ENCODE measurements around the gene IP6K3.

IP6K3 gene

DNA sequence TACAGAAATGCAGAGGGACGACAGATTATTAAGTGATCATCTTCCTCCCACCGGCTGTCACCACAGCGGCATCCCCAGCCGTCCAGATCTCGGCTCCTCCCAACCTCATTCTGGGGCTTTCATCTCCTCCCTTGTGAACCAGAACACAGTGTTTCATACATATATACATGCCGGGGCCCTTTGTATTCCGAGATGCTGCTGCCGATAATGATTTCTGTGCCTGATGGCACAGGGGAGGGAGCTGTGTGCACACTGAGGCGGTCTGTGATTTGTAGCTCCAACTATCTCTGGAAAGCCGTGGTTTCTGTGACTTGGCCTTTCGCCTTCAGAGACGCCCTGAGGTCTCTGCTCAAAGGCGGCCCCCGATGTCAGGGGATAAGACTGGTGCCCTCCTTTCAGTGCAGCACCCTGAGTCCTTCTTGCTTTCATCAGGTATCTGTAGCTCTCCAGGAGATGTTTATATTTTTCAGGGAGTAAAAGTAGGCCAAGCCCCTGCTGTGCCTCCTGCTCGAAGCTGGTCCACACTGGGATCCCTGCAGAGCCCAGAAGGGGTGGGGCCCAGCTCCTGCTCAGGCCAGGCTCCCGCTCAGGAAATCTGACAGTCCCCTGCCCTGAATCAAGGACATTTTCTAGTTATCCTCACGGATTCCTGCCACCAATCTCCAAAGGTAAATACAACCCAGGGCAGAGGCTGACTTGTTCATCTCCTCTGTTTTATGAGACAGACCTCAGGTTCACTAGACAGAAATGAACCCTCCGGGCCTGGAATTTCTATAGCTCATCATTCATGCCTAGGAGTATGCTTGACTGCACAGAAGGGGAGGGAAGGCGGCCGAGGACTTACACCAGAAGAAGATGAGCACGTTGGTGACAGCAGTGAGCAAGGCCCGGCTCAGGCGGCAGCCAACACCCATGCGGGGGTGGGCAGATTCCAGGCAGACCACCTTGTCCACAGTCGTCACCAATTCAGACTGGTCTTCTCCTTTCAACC lies 31.0 kb upstream of the IP6K3 start:
- DNase-seq, result no peak

DNA sequence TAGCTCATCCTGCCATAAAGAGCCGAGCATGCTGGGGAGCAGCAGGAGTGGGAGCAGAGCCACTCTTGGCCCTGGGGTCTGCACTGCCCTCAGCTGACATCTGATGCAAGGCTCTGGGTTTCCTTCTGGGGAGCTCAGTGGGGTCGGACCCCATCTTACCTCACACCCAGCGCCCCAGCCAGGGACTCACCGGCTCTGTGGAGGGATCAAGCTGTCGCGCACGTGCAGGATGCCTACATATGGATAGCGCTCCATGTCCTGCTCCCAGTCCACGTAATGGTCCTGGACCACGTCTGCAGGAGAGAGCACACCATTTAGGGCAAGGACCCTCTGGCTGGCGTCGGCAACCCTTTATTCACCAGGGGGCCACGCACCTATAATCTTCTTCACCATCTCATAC lies 30.1 kb upstream of the IP6K3 start:
- no peak for DNase-seq

DNA sequence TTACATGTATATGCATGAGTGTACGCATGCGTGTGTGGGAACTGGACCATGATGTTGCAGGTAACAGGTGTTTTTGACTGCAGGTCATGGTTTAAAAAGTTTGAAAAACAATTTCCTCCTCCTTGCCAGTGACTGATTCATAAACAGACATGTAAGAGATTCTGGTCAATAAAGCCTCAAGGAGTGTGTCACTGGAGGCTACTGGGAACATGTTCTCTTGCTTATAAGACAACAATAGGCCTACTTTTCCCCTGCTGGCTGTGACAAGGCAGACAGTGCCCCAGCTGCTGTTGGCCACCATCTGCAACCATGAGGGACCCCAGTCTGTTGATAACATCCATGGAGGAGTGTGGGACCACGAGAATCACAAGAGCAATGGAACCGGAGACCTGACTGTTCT lies 29.5 kb upstream of the IP6K3 start:
- DNase-seq, result no peak

- no peak for DNase-seq
Observed at GRCh38 chr6:33774774-33775173, 28.1 kb upstream of the IP6K3 start.

DNA sequence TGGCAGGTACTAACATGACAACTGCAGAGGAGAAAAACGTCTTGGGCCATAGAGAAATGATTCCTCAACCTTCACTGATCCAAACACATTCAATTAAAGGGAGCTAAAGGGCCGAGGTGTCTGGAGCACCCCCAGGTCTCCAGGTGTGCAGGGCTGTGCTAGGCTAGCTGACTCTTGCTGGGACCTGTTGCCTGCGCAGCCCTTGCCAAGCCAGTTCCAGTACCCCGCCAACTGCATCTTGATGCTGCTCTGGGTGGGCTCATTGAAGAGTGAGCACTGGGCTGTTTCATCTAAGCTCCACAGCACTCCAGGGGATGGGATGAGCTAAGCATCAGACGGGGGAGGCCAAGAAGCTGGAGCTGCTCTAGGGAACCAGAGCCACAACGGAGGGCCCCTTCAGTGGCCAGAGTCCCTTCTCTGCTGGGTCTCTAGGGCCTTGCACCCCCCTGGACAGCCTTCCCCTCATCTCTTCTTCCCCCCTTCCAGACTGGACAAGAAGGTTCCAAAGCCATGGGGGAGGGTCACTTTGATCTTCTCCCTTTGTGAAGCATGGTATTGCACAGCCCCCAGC lies 26.3 kb upstream of the IP6K3 start:
- no peak for DNase-seq

- no peak for DNase-seq
Observed at GRCh38 chr6:33772082-33772830, 25.6 kb upstream of the IP6K3 start.

DNA sequence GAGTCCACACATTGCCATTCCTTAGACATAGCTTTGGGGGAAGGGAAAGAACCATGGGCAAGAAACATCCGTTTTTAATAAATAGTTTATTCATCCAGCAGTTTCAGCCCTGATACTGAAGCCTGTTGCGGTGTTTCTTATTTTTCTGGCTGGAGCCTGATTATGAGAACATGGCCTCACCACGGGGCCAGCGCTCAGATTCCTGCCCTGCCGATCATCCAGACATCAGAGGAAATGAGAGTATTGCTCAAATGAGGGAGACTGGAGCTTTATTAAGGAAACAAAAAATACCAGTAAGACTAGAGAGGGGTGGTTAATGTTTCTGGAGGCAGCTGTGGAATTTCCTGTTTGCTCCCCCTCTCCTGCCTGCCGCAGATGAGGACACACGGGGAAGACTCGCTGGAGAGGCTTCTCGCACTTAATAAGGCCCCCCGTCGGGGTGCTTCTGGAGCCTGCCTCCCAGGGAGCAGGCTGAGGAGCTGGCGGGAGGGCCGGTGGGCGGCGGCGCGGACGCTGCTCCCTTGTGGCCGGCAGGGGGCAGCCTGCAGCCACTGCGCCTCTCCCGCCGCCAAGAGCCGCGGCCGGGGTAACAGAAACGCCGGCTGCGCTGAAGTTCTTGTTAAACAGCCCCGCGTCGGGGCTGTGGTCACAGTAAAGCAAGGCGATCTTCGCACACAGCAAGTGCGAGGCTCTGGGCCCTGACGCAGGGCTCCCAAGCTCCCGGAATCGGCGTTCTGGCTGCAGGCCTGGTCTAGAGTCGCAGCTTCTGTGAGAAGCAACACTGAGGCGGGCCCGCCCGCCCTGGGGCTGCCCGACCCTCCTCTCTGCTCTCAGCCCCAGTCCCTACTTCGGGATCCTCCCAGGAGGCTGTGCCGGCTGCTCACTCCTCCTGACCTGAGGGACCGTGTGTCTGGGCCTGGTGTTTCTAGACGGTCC lies 24.7 kb upstream of the IP6K3 start:
- peak; percentile 59 for DNase-seq

- DNase-seq, result no peak
Observed at GRCh38 chr6:33770833-33771145, 24.1 kb upstream of the IP6K3 start.

DNA sequence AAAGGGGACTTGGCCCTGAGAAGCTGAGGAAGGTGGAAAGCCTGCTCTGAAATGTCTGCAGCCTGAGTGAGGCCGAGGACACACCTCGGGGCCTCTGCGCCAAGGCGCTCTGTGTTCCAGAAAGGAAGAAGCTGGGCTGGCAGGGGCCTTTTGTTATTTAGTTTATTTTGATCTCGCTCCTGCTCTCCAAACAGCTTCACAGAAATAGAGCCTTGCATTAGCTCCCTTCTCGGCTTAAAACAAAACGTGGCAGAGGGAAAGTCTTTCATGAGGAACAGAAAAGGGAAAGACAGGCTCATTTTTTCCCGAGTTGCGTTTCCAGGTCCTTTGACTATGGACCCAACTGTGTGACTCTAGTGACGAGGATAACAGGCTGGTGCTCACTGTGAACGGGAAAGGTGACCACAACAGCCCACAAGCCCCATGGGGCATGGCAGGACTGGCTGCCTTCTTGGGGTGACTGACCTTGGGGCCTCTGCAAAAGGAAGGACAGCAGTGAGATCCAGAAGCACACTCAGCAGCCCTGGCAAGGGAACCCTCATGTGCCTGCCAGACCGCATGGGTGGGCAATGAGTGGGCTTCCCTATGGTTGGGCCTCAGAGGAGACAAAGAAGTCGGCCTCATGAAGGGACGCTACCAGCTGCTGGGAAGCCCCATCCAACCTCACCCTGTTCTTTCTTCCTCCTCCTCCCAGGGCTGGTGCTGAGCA lies 23.6 kb upstream of the IP6K3 start:
- DNase-seq, result no peak

DNA sequence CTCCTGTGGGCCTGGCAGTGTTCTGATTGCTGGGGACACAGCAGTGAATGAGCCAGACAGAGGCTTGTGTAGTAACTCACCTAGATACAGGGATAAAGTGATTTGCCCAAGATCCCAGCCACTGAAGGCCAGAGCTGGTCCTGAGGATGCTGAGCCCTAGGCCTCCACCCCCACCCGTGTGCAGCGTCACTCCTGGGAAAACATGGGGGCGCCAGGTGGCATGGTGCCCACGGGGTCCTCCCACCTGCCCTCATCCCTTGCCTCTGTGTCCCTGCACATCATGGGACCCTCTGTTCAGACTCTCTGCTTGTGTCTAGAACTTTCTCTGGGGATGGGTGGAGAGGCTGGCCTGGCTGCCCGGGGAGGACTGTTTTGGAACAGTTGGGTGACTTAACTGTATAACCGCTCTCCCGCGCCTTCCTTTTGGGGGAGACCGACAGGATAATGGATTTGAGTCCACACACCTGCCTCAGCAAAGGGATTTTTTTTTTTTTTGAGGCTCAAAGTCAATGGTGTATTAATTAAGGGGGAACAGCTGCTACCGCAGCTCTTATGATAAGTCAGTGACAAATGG lies 22.6 kb upstream of the IP6K3 start:
- no peak for DNase-seq

- DNase-seq, result peak; percentile 68
Observed at GRCh38 chr6:33768644-33769120, 22.0 kb upstream of the IP6K3 start.

GRCh38 chr6:33766921-33767907 lies 20.5 kb upstream of the IP6K3 start:
- DNase-seq, result no peak

GRCh38 chr6:33765368-33765767 lies 18.7 kb upstream of the IP6K3 start:
- DNase-seq, result no peak

DNA sequence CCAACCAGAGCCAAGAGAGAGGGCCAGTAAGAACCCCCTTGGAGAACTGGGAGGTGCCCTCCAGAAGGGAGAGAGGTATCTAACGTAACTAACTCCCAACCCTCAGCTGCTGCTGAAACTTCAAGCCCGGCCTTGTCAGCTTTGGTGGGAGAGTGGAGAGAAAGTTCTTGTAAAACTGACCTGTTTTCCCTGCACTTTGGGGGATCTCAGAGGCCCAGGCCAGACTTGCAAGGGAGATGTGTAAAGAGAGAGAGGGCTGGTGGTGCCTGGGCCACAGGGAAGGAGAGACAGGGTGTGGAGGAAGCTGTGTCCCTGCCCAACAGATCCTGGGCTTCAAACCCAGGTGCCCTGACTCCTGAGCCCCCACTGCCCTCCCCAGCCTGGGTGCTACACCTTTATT lies 17.3 kb upstream of the IP6K3 start:
- DNase-seq, result no peak

GRCh38 chr6:33763483-33763882 lies 16.8 kb upstream of the IP6K3 start:
- DNase-seq, result no peak

DNA sequence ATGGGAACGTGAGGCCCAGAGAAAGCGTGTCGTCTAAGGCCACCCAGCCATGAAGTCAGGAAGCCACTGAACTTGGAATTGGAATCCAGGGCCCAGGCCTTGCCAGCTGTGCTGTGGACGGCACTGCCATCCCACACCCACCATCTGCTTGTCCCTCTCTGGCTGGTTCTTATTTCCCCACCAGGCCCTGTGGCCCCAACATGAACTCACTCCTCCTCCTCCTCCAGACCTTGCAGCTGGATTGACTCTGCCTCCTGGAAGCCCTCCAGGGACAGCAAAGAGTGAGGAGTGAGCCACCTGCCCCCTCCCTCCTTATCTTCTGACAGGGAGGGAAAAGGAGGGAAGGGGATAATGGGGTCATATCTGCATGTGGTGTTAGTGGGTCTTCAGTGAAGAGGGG lies 16.0 kb upstream of the IP6K3 start:
- no peak for DNase-seq

DNA sequence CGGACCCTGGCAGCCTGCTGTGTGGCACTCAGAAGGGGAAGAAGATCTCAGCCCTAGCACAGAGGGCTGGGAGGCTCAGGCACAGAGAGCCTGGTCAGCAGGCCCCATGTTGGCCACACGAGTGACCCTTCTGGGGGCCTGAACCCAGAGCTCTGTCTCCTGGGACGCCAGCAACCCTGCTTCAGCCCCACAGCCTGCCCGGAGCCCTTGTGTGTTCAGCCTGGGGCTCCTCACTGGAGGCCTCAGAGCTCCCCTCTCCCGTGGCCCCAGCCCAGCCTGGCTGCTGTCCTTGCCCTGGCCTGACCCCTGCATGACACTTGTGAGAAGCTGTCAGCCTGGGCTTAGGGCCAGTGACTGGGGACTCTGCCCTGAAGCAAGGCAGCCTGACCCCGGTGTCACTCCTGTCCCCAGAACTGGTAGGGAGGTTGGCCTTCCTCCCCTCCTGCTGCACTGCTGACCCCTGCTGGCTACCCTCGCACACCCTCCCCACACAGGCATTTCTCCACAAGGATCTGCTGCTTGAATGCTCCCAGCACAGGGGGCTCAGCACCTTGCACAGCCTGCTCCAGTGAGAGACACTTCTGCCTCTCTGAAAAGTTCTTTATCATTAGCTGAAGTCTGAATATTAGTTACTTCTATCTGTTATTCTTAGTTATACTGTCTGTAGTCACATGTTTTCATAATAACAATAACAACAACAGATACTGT lies 15.4 kb upstream of the IP6K3 start:
- peak; percentile 30 for DNase-seq

GRCh38 chr6:33761581-33761921 lies 14.8 kb upstream of the IP6K3 start:
- DNase-seq, result no peak

GRCh38 chr6:33759887-33760629 lies 13.4 kb upstream of the IP6K3 start:
- no peak for DNase-seq

Data from CD4-positive, alpha-beta T cell treated with Interleukin-17A for 1 hour (primary cell).